ENCODE results near the gene GRM1.

GRM1 gene

DNA sequence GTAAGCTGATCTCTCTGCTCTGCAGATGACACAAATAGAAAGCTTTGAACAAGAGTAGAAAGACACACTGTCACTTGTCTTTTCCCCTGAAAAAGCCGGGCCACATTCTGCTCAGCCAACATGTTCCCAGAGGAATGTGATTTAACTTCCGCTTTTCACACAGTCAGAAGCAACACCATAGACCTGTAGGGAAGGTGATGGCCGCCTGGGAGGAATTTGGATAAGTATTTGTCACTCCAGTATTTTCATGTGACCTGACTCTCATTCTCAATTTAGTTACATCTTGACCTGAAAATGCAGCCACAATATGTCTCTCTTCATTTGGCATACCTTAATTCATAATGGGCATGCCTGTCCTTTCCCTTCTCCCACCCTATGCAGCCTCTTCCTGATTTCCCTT lies 2.0 kb upstream of the GRM1 start:
- H3K23ac ChIP-seq (ENCODE audit: low read length) = no peak overlapping the region
- H2BK120ac ChIP-seq (ENCODE audit: insufficient read depth, low read length, poor library complexity) = no peak overlapping the region
- no CpG with 5 or more reads among the region's 3 CpGs for WGBS (ENCODE audit: extremely low coverage, insufficient coverage, insufficient read length)
- no peaks in the 10 kb centered on the region for H3K79me2 ChIP-seq (ENCODE audit: control insufficient read depth, insufficient read depth, low read length, poor library complexity)
- H3K4me2 ChIP-seq (ENCODE audit: low read length) = no peak overlapping the region
- no peak overlapping the region for H3K9ac ChIP-seq (ENCODE audit: low read length)
- H3K36me3 ChIP-seq (ENCODE audit: control insufficient read depth in 1 of 2, insufficient read depth in 2 of 2, low read length in 2 of 2) = no peaks in the 10 kb centered on the region
- peaks cover 2 to 6% of the 10 kb centered on the region in 2 experiments for H3K4me1 ChIP-seq (ENCODE audit: control insufficient read depth in 1 of 2, insufficient read depth in 2 of 2, low read length in 2 of 2)
- H4K8ac ChIP-seq (ENCODE audit: low read depth, low read length) = no peak overlapping the region
- H3K4ac ChIP-seq (ENCODE audit: low read depth, low read length) = no peak overlapping the region
- no peak for DNase-seq
- no peak overlapping the region for H2AK5ac ChIP-seq (ENCODE audit: low read length)
- H3K79me1 ChIP-seq (ENCODE audit: low read length) = no peaks in the 10 kb centered on the region
- H3K14ac ChIP-seq (ENCODE audit: low read length) = no peak overlapping the region
- no peak overlapping the region for H3K27ac ChIP-seq (ENCODE audit: low read depth, low read length)
- H3K4me3 ChIP-seq (ENCODE audit: low read depth, low read length) = no peak overlapping the region
- no peaks in the 10 kb centered on the region for H3K9me3 ChIP-seq (ENCODE audit: insufficient read depth, low read depth, low read length)
- no peak overlapping the region for H4K12ac ChIP-seq (ENCODE audit: low read depth, low read length)
- no peak overlapping the region for H3K18ac ChIP-seq (ENCODE audit: low read length)
- H2AFZ ChIP-seq (ENCODE audit: insufficient read depth, low read length, poor library complexity) = no peak overlapping the region
- H2BK12ac ChIP-seq (ENCODE audit: low read length) = no peak overlapping the region
- no peak overlapping the region for H2BK5ac ChIP-seq (ENCODE audit: low read depth, low read length, poor library complexity)
- H4K91ac ChIP-seq (ENCODE audit: low read depth, low read length) = no peak overlapping the region
- H3K27me3 ChIP-seq (ENCODE audit: insufficient read depth, low read length) = no peaks in the 10 kb centered on the region

DNA sequence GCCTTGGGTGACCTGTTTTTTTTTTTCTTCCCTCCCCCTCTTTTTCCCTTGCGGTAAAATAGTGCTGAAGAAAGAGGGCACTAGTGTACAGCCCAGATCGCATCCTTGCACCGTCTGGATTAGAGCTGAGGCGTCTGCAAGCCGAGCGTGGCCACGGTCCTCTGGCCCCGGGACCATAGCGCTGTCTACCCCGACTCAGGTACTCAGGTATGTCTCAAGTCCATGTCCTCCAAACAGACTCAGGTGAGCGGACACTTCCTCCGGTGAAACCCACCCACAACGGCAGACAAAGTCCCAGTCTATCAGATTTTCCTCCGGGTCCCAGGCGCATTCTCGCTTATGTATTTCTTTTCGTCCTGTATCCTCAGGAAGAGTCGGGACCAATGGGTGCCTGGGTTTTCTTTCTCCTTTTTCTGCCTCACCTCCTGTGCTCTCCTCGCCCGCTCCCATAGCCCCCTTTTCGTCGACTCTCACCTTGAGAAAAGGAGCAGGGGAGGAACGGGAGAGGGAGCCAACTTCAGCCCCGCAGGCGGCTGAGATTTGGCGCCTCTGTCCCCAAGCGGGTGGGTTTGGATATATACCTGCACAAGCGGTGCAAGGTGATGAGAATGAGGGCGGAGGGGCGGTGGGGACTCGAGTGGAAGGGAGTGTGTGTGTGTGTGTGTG lies 1.1 kb upstream of the GRM1 start:
- H3K18ac ChIP-seq (ENCODE audit: low read length) = no peak overlapping the region
- H3K4me2 ChIP-seq (ENCODE audit: low read length) = peak overlapping the region; percentile 63
- no peak for DNase-seq
- no CpG with 5 or more reads among the region's 31 CpGs for WGBS (ENCODE audit: extremely low coverage, insufficient coverage, insufficient read length)
- H3K4me1 ChIP-seq (ENCODE audit: control insufficient read depth in 1 of 2, insufficient read depth in 2 of 2, low read length in 2 of 2) = peaks cover 2 to 6% of the 10 kb centered on the region in 2 experiments
- H3K27me3 ChIP-seq (ENCODE audit: insufficient read depth, low read length) = no peaks in the 10 kb centered on the region
- no peak overlapping the region for H3K9ac ChIP-seq (ENCODE audit: low read length)
- no peak overlapping the region for H4K8ac ChIP-seq (ENCODE audit: low read depth, low read length)
- H2AFZ ChIP-seq (ENCODE audit: insufficient read depth, low read length, poor library complexity) = peak overlapping the region; percentile 47
- H4K91ac ChIP-seq (ENCODE audit: low read depth, low read length) = no peak overlapping the region
- no peak overlapping the region for H2BK12ac ChIP-seq (ENCODE audit: low read length)
- no peaks in the 10 kb centered on the region for H3K9me3 ChIP-seq (ENCODE audit: insufficient read depth, low read depth, low read length)
- H3K23ac ChIP-seq (ENCODE audit: low read length) = no peak overlapping the region
- no peak overlapping the region for H3K4ac ChIP-seq (ENCODE audit: low read depth, low read length)
- no peak overlapping the region for H2BK5ac ChIP-seq (ENCODE audit: low read depth, low read length, poor library complexity)
- H3K27ac ChIP-seq (ENCODE audit: low read depth, low read length) = no peak overlapping the region
- H4K12ac ChIP-seq (ENCODE audit: low read depth, low read length) = no peak overlapping the region
- H3K36me3 ChIP-seq (ENCODE audit: control insufficient read depth in 1 of 2, insufficient read depth in 2 of 2, low read length in 2 of 2) = no peaks in the 10 kb centered on the region
- H2AK5ac ChIP-seq (ENCODE audit: low read length) = no peak overlapping the region
- H3K79me2 ChIP-seq (ENCODE audit: control insufficient read depth, insufficient read depth, low read length, poor library complexity) = no peaks in the 10 kb centered on the region
- no peak overlapping the region for H3K4me3 ChIP-seq (ENCODE audit: low read depth, low read length)
- H3K14ac ChIP-seq (ENCODE audit: low read length) = no peak overlapping the region
- no peaks in the 10 kb centered on the region for H3K79me1 ChIP-seq (ENCODE audit: low read length)
- H2BK120ac ChIP-seq (ENCODE audit: insufficient read depth, low read length, poor library complexity) = no peak overlapping the region

DNA sequence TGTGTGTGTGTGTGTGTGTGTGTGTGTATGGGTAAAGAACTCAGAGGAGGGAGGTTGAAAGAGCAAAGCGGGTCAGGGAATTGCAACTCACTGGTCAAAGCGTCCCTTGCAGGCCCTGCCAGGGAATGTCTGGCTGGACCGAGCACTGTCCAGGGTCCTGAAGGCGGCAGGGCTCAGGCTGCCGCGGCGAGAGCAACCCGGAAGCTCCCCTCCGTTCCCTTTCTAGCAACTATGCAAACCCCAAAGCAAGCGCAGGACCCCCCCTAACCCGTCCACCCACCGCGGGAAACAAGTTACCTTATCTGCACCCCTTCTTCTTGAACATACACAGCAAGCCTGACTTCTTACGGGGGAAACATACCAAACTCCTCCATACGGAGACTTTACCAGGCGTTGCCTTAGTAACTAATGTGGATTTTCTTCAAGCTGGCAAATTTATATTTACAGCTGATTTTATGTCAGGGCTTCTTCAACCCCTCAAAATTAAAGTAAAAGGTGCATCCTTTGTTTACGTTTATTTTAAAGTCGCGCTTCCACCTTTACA lies 538 bp upstream of the GRM1 start:
- peak overlapping the region; percentile 47 for H2AFZ ChIP-seq (ENCODE audit: insufficient read depth, low read length, poor library complexity)
- no peak overlapping the region for H3K14ac ChIP-seq (ENCODE audit: low read length)
- DNase-seq = peak; percentile 48 to 80
- peaks cover 2 to 6% of the 10 kb centered on the region in 2 experiments for H3K4me1 ChIP-seq (ENCODE audit: control insufficient read depth in 1 of 2, insufficient read depth in 2 of 2, low read length in 2 of 2)
- WGBS (ENCODE audit: extremely low coverage, insufficient coverage, insufficient read length) = no CpG with 5 or more reads among the region's 19 CpGs
- H3K27me3 ChIP-seq (ENCODE audit: insufficient read depth, low read length) = no peaks in the 10 kb centered on the region
- H2BK12ac ChIP-seq (ENCODE audit: low read length) = no peak overlapping the region
- H3K4me2 ChIP-seq (ENCODE audit: low read length) = peak overlapping the region; percentile 63
- H3K79me2 ChIP-seq (ENCODE audit: control insufficient read depth, insufficient read depth, low read length, poor library complexity) = no peaks in the 10 kb centered on the region
- no peak overlapping the region for H2BK5ac ChIP-seq (ENCODE audit: low read depth, low read length, poor library complexity)
- H3K9ac ChIP-seq (ENCODE audit: low read length) = no peak overlapping the region
- no peaks in the 10 kb centered on the region for H3K9me3 ChIP-seq (ENCODE audit: insufficient read depth, low read depth, low read length)
- H3K4ac ChIP-seq (ENCODE audit: low read depth, low read length) = no peak overlapping the region
- no peak overlapping the region for H3K4me3 ChIP-seq (ENCODE audit: low read depth, low read length)
- H3K36me3 ChIP-seq (ENCODE audit: control insufficient read depth in 1 of 2, insufficient read depth in 2 of 2, low read length in 2 of 2) = no peaks in the 10 kb centered on the region
- no peak overlapping the region for H3K23ac ChIP-seq (ENCODE audit: low read length)
- H4K12ac ChIP-seq (ENCODE audit: low read depth, low read length) = no peak overlapping the region
- H4K8ac ChIP-seq (ENCODE audit: low read depth, low read length) = no peak overlapping the region
- no peak overlapping the region for H2AK5ac ChIP-seq (ENCODE audit: low read length)
- H2BK120ac ChIP-seq (ENCODE audit: insufficient read depth, low read length, poor library complexity) = no peak overlapping the region
- H3K79me1 ChIP-seq (ENCODE audit: low read length) = no peaks in the 10 kb centered on the region
- no peak overlapping the region for H3K27ac ChIP-seq (ENCODE audit: low read depth, low read length)
- H4K91ac ChIP-seq (ENCODE audit: low read depth, low read length) = no peak overlapping the region
- H3K18ac ChIP-seq (ENCODE audit: low read length) = no peak overlapping the region

DNA sequence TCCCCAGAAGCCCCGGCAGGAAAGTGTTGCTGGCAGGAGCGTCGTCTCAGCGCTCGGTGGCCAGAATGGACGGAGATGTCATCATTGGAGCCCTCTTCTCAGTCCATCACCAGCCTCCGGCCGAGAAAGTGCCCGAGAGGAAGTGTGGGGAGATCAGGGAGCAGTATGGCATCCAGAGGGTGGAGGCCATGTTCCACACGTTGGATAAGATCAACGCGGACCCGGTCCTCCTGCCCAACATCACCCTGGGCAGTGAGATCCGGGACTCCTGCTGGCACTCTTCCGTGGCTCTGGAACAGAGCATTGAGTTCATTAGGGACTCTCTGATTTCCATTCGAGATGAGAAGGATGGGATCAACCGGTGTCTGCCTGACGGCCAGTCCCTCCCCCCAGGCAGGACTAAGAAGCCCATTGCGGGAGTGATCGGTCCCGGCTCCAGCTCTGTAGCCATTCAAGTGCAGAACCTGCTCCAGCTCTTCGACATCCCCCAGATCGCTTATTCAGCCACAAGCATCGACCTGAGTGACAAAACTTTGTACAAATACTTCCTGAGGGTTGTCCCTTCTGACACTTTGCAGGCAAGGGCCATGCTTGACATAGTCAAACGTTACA lies 817 bp downstream of the GRM1 start:
- WGBS (ENCODE audit: extremely low coverage, insufficient coverage, insufficient read length) = no CpG with 5 or more reads among the region's 25 CpGs
- no peak for DNase-seq
- peaks cover 2 to 6% of the 10 kb centered on the region in 2 experiments for H3K4me1 ChIP-seq (ENCODE audit: control insufficient read depth in 1 of 2, insufficient read depth in 2 of 2, low read length in 2 of 2)

More for the DNA sequence above, 817 bp downstream of the GRM1 start:
- H4K8ac ChIP-seq (ENCODE audit: low read depth, low read length) = no peak overlapping the region
- no peak overlapping the region for H3K4ac ChIP-seq (ENCODE audit: low read depth, low read length)
- no peaks in the 10 kb centered on the region for H3K27me3 ChIP-seq (ENCODE audit: insufficient read depth, low read length)
- H4K12ac ChIP-seq (ENCODE audit: low read depth, low read length) = no peak overlapping the region
- H3K36me3 ChIP-seq (ENCODE audit: control insufficient read depth in 1 of 2, insufficient read depth in 2 of 2, low read length in 2 of 2) = no peaks in the 10 kb centered on the region
- no peak overlapping the region for H2AFZ ChIP-seq (ENCODE audit: insufficient read depth, low read length, poor library complexity)
- H3K18ac ChIP-seq (ENCODE audit: low read length) = no peak overlapping the region
- H3K27ac ChIP-seq (ENCODE audit: low read depth, low read length) = no peak overlapping the region
- H3K9ac ChIP-seq (ENCODE audit: low read length) = no peak overlapping the region
- H2BK120ac ChIP-seq (ENCODE audit: insufficient read depth, low read length, poor library complexity) = no peak overlapping the region
- no peak overlapping the region for H4K91ac ChIP-seq (ENCODE audit: low read depth, low read length)
- no peak overlapping the region for H2BK12ac ChIP-seq (ENCODE audit: low read length)
- H3K4me3 ChIP-seq (ENCODE audit: low read depth, low read length) = no peak overlapping the region
- H3K79me2 ChIP-seq (ENCODE audit: control insufficient read depth, insufficient read depth, low read length, poor library complexity) = no peaks in the 10 kb centered on the region
- no peaks in the 10 kb centered on the region for H3K9me3 ChIP-seq (ENCODE audit: insufficient read depth, low read depth, low read length)
- no peak overlapping the region for H2AK5ac ChIP-seq (ENCODE audit: low read length)
- no peak overlapping the region for H3K23ac ChIP-seq (ENCODE audit: low read length)
- H2BK5ac ChIP-seq (ENCODE audit: low read depth, low read length, poor library complexity) = no peak overlapping the region
- H3K4me2 ChIP-seq (ENCODE audit: low read length) = no peak overlapping the region
- H3K79me1 ChIP-seq (ENCODE audit: low read length) = no peaks in the 10 kb centered on the region
- H3K14ac ChIP-seq (ENCODE audit: low read length) = no peak overlapping the region
